ENCODE data around the gene ALG14. TPM values are rescaled to one million over a fixed set of nuclear protein-coding genes. Genes with fewer than 3 reads are reported as not detected.
"Not testable (repeated sequence)": the region's sequence is repeated elsewhere in the genome, so short reads cannot be mapped to it uniquely, and the experiment has no call there.

The ALG14 gene
- polyA plus RNA-seq, 3 donors: 0.79 to 2.7 (median 2.0) TPM

GRCh38 chr1:95091290-95091689 lies 18.5 kb upstream of the ALG14 start:
- WGBS, 3 donors: 48 to 78% (median 65%) methylated on average over 18 to 28 of the region's 28 CpGs
- not testable (repeated sequence) for H3K27ac ChIP-seq (ENCODE audit: low read depth, low read length)

GRCh38 chr1:95089650-95090287 lies 17.0 kb upstream of the ALG14 start:
- H3K27ac ChIP-seq (ENCODE audit: low read depth, low read length): no peak overlapping the region
- WGBS, 3 donors: 92 to 94% (median 92%) methylated on average over 6 of the region's 6 CpGs

GRCh38 chr1:95088303-95088702 lies 15.6 kb upstream of the ALG14 start:
- no peak overlapping the region for H3K27ac ChIP-seq (ENCODE audit: low read depth, low read length)
- WGBS, 3 donors: 63 to 100% (median 71%) methylated on average over 1 of the region's 1 CpG

DNA sequence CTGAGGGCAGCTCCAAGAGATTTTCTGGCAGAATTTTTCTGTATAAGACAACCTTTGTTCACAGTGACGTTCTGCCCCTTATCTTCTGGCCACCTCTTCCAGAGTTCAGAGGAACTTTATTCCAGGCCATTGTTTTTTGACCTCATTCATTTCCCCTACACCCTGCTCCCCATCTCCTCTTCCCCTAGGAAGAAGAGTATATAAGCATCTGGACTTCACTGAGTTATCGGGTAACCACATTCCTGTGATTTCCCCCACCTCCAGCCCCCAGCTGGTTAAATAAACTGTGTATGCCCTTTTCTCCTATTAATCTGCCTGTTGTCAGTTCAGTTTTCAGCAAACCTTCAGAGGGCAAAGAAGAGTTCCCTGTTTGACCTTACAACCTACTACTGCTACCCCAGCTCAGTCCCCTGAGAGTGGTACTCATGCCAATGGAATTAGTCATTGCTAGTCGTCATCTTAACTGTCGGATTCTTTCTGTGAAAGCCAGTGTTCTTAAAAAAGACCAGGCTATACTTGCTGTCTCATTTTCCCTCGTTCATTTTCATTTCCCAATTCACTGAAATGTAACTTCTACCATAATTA lies 14.3 kb upstream of the ALG14 start:
- WGBS, 3 donors: 24 to 36% (median 30%) methylated on average over 5 of the region's 5 CpGs
- H3K27ac ChIP-seq (ENCODE audit: low read depth, low read length): no peak overlapping the region

DNA sequence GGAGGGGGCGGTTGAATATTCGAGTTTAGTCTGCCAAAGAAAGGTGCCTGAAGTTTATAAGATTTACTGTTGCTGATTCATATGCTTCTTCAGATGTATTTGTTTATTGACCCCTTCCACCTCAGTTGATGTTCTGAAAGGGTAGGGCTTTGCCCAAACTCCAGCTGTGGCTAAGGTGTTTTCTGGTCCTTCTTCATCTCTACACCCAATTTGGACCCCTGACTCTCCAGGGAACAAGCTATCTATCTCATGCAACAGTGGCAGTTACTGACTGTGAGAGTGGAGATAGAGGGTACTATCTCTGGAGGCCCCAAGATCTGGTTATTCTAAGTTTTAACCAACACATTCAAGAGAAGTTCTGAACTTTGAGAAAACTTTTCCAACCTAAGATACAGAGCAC lies 12.6 kb upstream of the ALG14 start:
- WGBS, 3 donors: 61 to 65% (median 64%) methylated on average over 2 of the region's 2 CpGs

DNA sequence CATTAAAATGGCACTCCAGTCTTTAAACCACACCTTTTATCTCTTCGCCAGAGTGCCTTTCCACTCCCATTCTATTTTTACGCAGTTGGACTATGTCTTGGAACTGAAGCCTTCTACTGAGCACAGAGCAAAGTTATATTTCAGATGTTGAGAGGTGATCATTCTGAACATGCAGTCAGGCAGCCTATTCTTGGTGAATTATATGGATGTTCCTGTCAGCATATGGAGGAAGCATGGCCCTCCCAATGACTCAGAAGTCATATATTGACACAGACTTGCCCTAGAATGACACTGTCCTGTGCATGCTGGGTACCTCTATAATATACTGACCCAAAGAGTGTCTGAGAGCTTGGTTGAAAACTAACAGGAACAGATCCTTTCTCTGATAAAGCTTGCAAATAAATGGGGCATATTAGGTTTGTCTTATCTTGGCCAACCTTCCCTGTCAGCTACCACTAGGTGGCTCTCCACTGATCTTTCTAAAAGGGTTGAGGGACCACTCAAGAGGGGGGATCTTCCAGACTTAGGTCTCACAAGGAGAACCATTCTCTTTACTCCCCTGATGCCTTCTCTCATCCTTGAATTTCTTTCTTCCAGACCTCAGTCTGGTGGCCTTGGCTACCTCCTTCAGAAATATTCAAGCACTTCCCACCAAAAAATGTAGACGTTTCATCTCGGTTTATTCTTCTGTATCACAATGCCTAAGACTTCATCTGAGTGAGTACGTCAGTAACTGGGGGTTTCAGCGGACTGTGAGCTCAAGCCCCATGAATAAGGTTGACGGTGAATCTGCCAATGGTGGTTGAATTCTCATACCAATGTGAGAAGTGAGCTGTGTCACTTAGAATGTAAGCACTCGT lies 11.8 kb upstream of the ALG14 start:
- no peak overlapping the region for H3K27ac ChIP-seq (ENCODE audit: low read depth, low read length)
- WGBS, 3 donors: 66 to 85% (median 72%) methylated on average over 8 of the region's 8 CpGs

More for the DNA sequence above, 12.6 kb upstream of the ALG14 start:
- H3K27ac ChIP-seq (ENCODE audit: low read depth, low read length): no peak overlapping the region

GRCh38 chr1:95080879-95081278 lies 8.1 kb upstream of the ALG14 start:
- H3K27ac ChIP-seq (ENCODE audit: low read depth, low read length): no peak overlapping the region
- 59 to 85% (median 82%) methylated on average over 1 of the region's 1 CpG for WGBS, 3 donors

- WGBS, 3 donors: 86 to 89% (median 88%) methylated on average over 1 of the region's 1 CpG
- no peak overlapping the region for H3K27ac ChIP-seq (ENCODE audit: low read depth, low read length)
These were observed 7.7 kb upstream of the ALG14 start for GRCh38 chr1:95080446-95080845.

DNA sequence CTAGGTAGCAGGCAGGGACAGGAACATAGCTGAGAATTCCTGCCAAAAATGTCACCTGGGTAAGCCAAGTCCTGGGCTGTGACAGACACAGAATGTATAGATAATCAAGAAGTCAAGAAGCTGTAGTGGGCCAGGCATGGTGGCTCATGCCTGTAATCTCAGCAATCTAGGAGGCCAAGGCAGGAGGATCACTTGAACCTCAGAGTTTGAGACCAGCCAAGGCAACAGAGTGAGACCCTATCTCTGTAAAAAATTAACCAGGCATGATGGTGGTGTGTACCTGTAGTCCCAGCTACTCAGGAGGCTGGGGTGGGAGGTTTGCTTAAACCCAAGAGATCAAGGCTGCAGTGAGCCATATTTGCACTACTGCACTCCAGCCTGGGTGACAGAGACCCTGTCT lies 3.3 kb upstream of the ALG14 start:
- no peak overlapping the region for H3K27ac ChIP-seq (ENCODE audit: low read depth, low read length)

- no peak overlapping the region for H3K27ac ChIP-seq (ENCODE audit: low read depth, low read length)
These were observed 695 bp upstream of the ALG14 start for GRCh38 chr1:95073446-95073845.

GRCh38 chr1:95072117-95072516 lies 634 bp downstream of the ALG14 start:
- WGBS, 3 donors: 2 to 14% (median 12%) methylated on average over 7 of the region's 7 CpGs
- H3K27ac ChIP-seq (ENCODE audit: low read depth, low read length): no peak overlapping the region

More at GRCh38 chr1:95073446-95073845, 695 bp upstream of the ALG14 start:
- WGBS, 3 donors: 7 to 15% (median 10%) methylated on average over 3 of the region's 3 CpGs

DNA sequence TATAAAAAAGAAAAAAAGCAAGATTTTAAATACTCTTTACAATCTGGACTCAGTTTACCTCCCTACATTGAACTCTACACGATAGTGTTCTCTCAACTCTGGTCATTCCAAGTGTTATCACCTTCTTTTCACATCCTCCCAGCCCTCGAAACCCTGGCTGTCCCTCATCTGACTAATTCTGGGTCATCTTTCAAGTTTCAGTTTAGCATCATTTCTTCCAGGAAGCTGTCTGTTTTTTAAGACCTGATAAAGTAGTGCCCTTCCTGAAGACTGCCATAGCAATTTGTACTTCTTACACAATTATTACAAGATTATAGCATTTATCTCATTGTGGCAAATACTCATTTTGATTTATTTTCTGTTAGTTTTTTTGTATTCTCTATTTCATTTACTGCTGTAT lies 1.2 kb downstream of the ALG14 start:
- WGBS, 3 donors: 64 to 90% (median 81%) methylated on average over 2 of the region's 2 CpGs
- no peak overlapping the region for H3K27ac ChIP-seq (ENCODE audit: low read depth, low read length)

DNA sequence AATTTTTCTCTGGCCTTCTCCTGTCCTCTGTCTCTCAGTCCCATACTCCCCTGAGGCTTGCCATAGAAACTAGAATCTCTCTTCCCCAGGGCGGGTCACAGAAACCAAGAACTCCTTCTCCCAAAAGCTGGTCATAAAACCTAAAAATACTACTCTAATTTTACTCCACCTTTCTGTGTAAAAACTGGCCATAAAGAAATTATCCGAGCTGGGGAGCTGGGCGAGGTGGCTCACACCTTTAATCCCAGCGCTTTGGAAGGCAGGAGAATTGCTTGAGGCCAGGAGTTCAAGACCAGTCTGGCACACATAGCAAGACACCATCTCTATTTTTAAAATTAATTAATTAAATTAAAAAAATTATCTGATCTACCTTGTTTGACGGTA lies 3.0 kb downstream of the ALG14 start:
- WGBS, 3 donors: 88 to 95% (median 94%) methylated on average over 5 of the region's 5 CpGs

GRCh38 chr1:95068956-95069709 lies 3.6 kb downstream of the ALG14 start:
- H3K27ac ChIP-seq (ENCODE audit: low read depth, low read length): no peak overlapping the region
- WGBS, 3 donors: 31 to 93% (median 92%) methylated on average over 6 of the region's 6 CpGs

More for the DNA sequence above, 3.0 kb downstream of the ALG14 start:
- no peak overlapping the region for H3K27ac ChIP-seq (ENCODE audit: low read depth, low read length)

- no peak overlapping the region for H3K27ac ChIP-seq (ENCODE audit: low read depth, low read length)
- 49 to 72% (median 69%) methylated on average over 5 of the region's 5 CpGs for WGBS, 3 donors
These were observed 5.2 kb downstream of the ALG14 start for GRCh38 chr1:95067568-95067967.

DNA sequence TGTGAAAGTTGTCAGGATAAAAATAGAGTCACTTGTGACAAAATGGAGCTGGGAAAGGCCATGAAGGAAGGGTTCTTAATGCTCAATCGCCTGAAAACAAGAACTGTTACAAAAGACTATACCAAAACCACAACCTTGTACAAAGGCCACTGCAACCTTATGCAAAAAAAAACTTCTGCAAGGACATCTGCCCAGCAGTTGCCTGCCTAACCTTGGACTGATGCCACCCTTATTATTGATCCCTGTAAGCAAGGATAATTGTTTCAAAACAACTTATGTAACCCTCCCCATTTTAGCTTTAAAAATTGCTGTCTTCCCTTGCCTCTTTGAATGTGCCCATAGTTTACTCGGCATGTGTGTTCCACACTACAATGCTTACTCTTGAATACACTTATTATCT lies 5.7 kb downstream of the ALG14 start:
- WGBS, 3 donors: 30 to 63% (median 60%) methylated on average over 2 of the region's 2 CpGs
- no peak overlapping the region for H3K27ac ChIP-seq (ENCODE audit: low read depth, low read length)

GRCh38 chr1:95061445-95062006 lies 11.2 kb downstream of the ALG14 start:
- no peak overlapping the region for H3K27ac ChIP-seq (ENCODE audit: low read depth, low read length)
- 37 to 83% (median 79%) methylated on average over 3 of the region's 3 CpGs for WGBS, 3 donors

DNA sequence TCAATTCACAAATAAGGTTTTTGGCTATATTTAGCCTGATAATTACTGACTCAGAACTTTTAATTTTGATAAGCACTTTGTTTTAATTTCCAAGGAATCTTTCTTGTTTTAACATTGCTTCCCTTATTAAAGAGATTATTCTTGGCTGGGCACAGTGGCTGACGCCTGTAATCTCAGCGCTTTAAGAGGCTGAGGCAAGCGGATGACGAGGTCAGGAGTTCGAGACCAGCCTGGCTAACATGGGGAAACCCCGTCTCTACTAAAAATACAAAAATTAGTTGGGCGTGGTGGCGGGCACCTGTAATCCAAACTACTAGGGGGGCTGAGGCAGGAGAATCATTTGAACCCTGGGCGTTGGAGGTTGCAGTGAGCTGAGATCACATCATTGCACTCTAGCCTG lies 13.8 kb downstream of the ALG14 start:
- 84 to 94% (median 91%) methylated on average over 9 of the region's 9 CpGs for WGBS, 3 donors
- H3K27ac ChIP-seq (ENCODE audit: low read depth, low read length): no peak overlapping the region

Measured in adipose tissue (tissue), 3 donors.